ENCODE measurements around the gene PLEKHG4B. TPM values are rescaled to one million over a fixed set of nuclear protein-coding genes. Genes with fewer than 3 reads are reported as not detected.

The PLEKHG4B gene
- total RNA-seq, 1 experiment from 2014 or later: 44.3 TPM

DNA sequence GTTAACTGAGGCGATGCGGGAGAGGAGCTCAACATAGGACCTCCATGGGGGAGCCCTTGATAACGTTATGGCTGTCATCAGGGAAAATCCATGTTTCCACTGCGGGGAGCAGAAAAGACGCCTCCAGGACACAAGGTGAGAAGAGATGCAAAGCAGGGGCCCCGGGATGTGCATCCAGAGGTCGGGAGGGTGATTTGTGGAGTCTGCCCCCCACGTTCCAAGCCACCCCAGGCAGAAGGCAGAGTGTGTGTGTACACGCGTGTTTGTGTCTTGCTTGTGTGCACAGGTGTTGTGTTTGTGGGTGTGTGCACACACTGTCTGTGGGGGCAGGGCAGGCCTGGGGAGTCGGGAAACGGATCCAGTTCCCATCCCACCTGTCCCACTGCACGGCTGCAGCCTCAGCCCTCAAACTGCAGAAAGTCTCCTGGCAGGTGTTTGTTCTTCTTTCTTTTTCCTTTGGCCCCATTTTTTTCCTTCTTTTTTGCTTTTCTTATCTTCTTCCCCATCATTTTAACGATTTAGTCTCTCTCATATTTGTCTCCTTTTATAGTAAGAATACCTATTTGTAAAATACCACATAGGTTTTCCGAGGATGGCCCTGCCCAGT is 17.4 kb upstream of the PLEKHG4B start:
- Mint-ChIP-seq H3K4me3 (no peak overlapping the region), H3K36me3 (ENCODE audit: insufficient read depth in 1 of 3, low read depth in 3 of 3) (peaks cover 0 to 5% (median 1%) of the 10 kb centered on the region in 3 experiments; a peak in 2 of 7 replicates), H3K9me3 (no peaks in the 10 kb centered on the region), H3K27ac (peak overlapping the region in 2 of 3 experiments; percentile 31 to 67; a peak in 3 of 7 replicates), H3K4me1 (peaks cover 23 to 40% of the 10 kb centered on the region in 2 experiments), H3K27me3 (ENCODE audit: low read depth) (no peaks in the 10 kb centered on the region; the same call in 1 of the 2 replicates)
- Histone ChIP-seq H3K14ac (ENCODE audit: insufficient read depth, low read length) (no peak overlapping the region; the same call in 1 of the 2 replicates), H3K4me2 (ENCODE audit: insufficient read depth, insufficient read length, low read length) (no peak overlapping the region), H3K4ac (ENCODE audit: low read depth, low read length) (no peak overlapping the region), H3K4me1 (ENCODE audit: insufficient read depth, low read length) (no peaks in the 10 kb centered on the region), H4K8ac (replicated peaks; ENCODE audit: insufficient read length, low read depth, low read length) (no peak overlapping the region), H3K9ac (ENCODE audit: extremely low read depth, insufficient read length, low read length) (no peak overlapping the region), H3K79me1 (ENCODE audit: insufficient read depth, low read depth, low read length, poor library complexity, severe bottlenecking) (no peaks in the 10 kb centered on the region), H3T11ph (ENCODE audit: low read length) (no peak overlapping the region), H2BK120ac (ENCODE audit: low read depth, low read length, poor library complexity, severe bottlenecking) (no peak overlapping the region), H3K56ac (ENCODE audit: insufficient read length, low read depth, low read length) (no peak overlapping the region), H2BK20ac (ENCODE audit: low read depth, low read length, poor library complexity, severe bottlenecking) (no peak overlapping the region), H4K20me1 (ENCODE audit: control insufficient read depth, insufficient read depth, insufficient read length) (no peaks in the 10 kb centered on the region), H4K5ac (ENCODE audit: insufficient read length, low read depth, low read length) (no peak overlapping the region), H3K27me3 (ENCODE audit: insufficient read depth, low read length) (no peaks in the 10 kb centered on the region), H3K23ac (ENCODE audit: insufficient read length, low read depth, low read length) (no peak overlapping the region), H3K27ac (ENCODE audit: insufficient read length, low read depth, low read length) (no peak overlapping the region), H2AK5ac (ENCODE audit: insufficient read length, low read length) (no peak overlapping the region), H2AFZ (ENCODE audit: low read length) (no peak overlapping the region), H3K18ac (ENCODE audit: insufficient read length, low read depth, low read length) (peak overlapping the region; percentile 27), H3K79me2 (ENCODE audit: insufficient read depth, low read length) (no peaks in the 10 kb centered on the region), H2BK5ac (ENCODE audit: insufficient read length, low read length) (no peak overlapping the region), H2BK12ac (ENCODE audit: insufficient read length, low read depth, low read length) (no peak overlapping the region), H3K9me3 (ENCODE audit: control insufficient read depth, low read depth, low read length) (no peaks in the 10 kb centered on the region), H2BK15ac (ENCODE audit: low read depth, low read length) (no peak overlapping the region), H3K23me2 (ENCODE audit: insufficient read length, low read depth, low read length, poor library complexity, severe bottlenecking) (no peaks in the 10 kb centered on the region), H4K91ac (ENCODE audit: insufficient read length, low read depth, low read length) (no peak overlapping the region)
- no peak for DNase-seq
- TF ChIP-seq, protein P1, sequence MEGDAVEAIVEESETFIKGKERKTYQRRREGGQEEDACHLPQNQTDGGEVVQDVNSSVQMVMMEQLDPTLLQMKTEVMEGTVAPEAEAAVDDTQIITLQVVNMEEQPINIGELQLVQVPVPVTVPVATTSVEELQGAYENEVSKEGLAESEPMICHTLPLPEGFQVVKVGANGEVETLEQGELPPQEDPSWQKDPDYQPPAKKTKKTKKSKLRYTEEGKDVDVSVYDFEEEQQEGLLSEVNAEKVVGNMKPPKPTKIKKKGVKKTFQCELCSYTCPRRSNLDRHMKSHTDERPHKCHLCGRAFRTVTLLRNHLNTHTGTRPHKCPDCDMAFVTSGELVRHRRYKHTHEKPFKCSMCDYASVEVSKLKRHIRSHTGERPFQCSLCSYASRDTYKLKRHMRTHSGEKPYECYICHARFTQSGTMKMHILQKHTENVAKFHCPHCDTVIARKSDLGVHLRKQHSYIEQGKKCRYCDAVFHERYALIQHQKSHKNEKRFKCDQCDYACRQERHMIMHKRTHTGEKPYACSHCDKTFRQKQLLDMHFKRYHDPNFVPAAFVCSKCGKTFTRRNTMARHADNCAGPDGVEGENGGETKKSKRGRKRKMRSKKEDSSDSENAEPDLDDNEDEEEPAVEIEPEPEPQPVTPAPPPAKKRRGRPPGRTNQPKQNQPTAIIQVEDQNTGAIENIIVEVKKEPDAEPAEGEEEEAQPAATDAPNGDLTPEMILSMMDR (conservative IDR thresholded peaks at IDR 0.05): no peak
- WGBS (ENCODE audit: extremely low coverage, insufficient read length, low lambda C conversion rate): 100% methylated on average over 1 of the region's 15 CpGs

All from H9 (cell line).